HG03097 (cell line): ENCODE data around the gene PNKP.

Experiments
- ATAC-seq: cut with Tn5 transposase; IDR thresholded peaks from one replicate; pipeline ENCODE4 v1.9.1; 2021; ENCODE audit not compliant: unreplicated experiment, low FRiP score

Gene PNKP

GRCh38 chr19:49890349-49891311 lies 23.3 kb upstream of the PNKP start:
- ATAC-seq: no peak

DNA sequence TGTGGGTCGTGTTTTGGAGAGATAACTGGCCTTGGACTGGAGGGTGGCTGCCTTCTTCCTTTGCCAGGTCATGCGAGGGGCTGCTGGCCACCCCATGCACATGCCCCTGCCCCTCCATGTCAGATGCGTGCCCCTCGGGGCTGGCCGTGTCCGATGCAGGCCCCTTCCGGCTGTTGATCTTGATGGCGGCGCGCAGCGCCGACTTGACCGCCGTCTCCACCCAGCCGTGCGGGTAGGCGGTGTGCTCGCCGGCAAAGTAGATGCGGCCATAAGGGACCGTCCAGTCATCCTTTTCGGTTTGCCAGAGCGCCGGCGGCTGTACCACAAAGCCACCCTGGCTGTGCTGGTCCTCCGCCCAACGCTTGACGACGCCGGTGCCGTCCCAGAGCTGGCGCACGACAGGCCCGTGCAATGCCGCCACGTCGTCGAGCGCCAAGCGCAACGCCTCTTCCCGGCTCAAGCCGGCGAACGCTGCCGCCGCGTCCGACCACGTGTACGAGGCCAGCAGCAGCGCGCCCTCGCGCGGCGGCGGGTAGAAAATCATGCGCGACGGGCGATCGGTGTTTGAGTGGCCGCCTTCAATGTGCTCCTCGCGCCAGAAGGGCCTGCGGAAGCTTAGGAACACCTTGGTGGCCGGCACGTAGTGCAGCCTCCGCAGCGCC lies 22.4 kb upstream of the PNKP start:
- ATAC-seq: no peak

DNA sequence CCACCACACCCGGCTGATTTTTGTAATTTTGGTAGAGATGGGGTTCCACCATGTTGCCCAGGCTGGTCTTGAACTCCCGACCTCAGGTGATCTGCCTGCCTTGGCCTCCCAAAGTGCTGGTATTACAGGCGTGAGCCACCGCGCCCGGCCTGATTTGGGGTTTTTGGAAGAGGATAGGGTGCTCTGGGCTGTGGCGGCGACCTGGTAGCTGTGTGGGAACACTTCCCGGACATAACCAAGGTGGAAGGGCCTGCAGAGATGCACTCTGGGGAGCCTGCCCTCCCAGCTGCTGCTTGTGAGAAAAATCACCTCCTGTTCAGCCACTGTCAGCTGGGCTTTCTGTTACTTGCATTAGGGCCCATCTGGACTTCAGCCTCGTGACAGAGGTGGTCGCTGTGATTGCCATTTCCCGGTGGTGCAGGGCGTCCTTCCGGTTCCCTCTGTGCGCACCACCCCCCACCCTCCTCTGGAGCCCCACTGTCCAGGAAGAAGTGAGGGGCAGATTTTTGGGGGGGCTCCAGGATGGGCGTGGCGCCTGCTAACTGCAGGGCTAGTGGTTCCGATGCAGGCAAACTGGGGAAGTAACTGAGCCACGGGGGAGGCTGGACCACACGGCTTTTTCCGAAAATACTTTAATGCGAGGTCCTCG lies 21.8 kb upstream of the PNKP start:
- ATAC-seq: no peak

- ATAC-seq: no peak
These were observed 21.1 kb upstream of the PNKP start for GRCh38 chr19:49888510-49888824.

- no peak for ATAC-seq
These were observed 20.5 kb upstream of the PNKP start for GRCh38 chr19:49887665-49888509.

DNA sequence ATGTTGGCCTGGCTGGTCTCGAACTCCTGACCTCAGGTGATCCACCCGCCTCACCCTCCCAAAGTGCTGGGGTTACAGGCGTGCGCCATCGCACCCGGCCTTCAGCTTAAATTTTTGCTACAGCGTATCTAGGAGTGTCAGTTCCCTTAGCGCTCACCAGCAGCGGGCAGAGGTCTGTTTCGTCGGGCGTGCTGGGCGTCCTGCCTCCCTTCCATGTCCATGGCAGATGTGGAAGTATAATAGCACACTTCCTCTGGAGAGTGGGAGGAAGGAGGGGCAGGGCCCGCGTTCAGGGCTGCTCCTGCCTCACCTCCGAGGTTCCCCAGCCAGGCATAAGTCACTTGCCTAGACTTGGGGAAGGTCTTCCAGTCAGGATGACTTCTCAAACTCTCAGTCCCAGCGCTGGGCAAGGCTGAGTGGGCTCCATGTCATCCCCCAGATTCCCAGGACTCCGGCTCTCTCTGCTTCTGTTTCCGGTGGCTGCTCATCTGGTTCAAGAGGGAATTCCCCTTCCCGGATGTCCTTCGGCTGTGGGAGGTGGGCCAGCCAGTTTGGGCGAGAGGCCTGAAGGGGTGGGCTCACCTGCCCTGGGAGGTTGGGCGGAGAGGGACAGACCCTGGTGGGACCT lies 19.8 kb upstream of the PNKP start:
- ATAC-seq: no peak

DNA sequence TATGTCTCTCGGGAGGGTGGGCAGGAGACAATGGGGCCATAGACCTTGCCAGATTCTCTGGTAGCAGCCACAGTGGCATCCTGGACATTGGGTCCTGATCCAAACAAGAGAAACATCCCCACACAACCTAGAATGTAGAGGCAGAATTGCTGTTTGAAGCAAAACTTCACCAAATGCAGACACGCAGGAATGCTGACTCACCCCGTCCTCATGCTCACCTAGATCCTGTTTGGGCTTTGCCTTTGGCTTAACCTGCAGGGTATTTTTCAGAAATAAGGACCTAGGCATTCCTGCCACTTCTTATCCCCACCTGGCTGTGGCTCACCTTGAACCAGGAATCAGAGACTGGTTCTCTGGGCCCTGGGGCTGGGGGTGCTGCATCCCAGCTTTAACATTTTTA lies 17.4 kb upstream of the PNKP start:
- no peak for ATAC-seq

DNA sequence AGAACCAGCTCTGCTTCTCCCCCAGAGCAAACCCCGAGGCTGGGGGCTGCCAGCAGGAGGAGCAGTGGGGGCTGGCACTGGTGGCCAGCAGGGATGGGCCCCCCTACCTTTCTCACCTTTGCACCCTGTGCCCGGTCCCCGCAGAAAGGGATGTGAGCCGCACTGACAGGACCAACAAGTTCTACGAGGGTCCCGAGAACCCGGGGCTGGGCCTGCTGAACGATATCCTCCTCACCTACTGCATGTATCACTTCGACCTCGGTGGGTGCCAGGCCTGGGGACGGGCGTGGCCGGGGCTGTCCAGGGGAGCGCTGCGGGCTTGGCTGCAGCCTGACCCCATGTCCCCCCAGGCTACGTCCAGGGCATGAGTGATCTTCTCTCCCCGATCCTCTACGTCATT lies 16.7 kb upstream of the PNKP start:
- ATAC-seq: no peak

GRCh38 chr19:49883094-49883493 lies 15.7 kb upstream of the PNKP start:
- ATAC-seq: no peak

DNA sequence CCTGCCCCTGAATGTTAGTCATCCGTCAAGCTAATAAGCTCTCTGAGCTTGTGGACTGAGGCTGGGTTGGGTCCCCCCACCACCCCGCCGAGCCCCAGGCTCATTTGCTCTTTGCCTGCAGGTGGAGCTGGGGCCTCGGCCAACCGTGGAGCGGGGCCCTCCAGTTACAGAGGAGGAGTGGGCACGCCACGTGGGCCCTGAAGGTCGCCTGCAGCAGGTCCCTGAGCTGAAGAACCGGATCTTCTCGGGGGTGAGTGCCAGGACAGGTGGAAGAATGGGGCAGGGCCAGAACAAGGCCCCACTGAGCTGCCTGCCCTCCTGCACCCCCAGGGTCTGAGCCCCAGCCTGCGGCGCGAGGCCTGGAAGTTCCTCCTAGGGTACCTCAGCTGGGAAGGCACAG lies 15.3 kb upstream of the PNKP start:
- ATAC-seq: no peak

- no peak for ATAC-seq
These were observed 14.5 kb upstream of the PNKP start for GRCh38 chr19:49881672-49882394.

- ATAC-seq: no peak
These were observed 13.8 kb upstream of the PNKP start for GRCh38 chr19:49881186-49881585.

- no peak for ATAC-seq
These were observed 12.9 kb upstream of the PNKP start for GRCh38 chr19:49880162-49880869.

GRCh38 chr19:49879243-49879963 lies 12.0 kb upstream of the PNKP start:
- no peak for ATAC-seq

GRCh38 chr19:49878744-49879070 lies 11.3 kb upstream of the PNKP start:
- ATAC-seq: no peak

GRCh38 chr19:49877879-49878743 lies 10.7 kb upstream of the PNKP start:
- peak; percentile 34 for ATAC-seq

GRCh38 chr19:49877020-49877878 lies 9.9 kb upstream of the PNKP start, which contains the start of the genes AKT1S1 and TBC1D17:
Gene AKT1S1, minus strand, starts transcription at chr19:49877355. Its CDS starts 4,060 bp downstream, at chr19:49873295.
Gene TBC1D17, plus strand, starts transcription at chr19:49877702. Its CDS starts 22 bp downstream, at chr19:49877724.
- peak; percentile 59 for ATAC-seq
